CD4-positive, alpha-beta T cell treated with Interleukin-4 for 4 hours (primary cell): ENCODE measurements around the gene SHROOM2.
"Not testable (repeated sequence)": the region's sequence is repeated elsewhere in the genome, so short reads cannot be mapped to it uniquely, and the experiment has no call there.

Experiments used
- DNase-seq: peaks from one replicate; pipeline ENCODE4 v3.0.0-alpha.2; 2020

Gene SHROOM2

DNA sequence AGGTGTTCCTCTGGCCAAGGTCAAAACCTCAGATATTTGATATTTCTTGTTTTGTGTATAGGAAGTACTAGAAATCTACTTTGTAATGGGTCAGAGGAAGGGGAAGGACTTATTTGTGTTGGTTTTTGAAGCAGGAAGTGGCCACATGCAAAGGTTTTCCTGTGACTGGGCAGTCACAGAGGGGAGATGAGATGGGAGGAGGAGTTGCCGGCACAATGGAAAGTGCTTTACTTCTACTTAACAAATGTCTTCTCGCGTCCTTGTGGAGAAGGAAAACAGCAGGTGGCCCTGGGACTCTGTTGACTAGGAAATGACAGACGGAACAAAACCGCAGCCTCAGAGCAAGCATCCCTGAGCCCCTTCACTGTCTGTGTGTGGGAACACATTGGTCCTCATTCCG is 46.6 kb downstream of the SHROOM2 start:
- no peak for DNase-seq

DNA sequence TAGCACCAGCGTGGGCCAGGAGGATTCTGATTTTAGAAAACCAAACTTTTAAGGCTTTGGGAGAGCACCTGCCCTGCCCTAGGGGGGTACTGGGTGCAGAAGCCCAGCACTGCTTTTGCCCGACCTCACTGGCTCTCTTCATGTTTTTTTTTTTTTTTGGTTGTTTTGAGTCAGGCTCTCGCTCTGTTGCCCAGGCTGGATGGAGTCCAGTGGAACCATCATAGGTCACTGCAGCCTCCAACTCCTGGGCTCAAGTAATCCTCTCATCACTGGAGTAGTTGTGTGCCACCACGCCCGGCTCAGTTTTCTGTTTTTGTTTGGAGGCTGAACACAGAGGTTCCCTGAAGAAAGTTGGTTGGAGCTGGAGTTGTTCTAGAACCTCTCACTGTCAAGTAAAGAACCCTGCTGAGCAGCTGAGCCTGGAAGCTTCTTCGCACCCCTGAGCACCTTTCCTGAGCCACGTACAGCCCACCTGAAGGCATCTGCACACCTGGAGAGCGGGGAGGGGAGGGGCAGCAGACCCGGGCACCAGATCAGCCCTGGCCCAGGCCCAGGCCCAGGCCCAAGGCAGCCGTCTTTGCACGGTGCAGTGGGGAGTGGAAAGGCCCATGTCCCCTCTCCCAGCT is 49.5 kb downstream of the SHROOM2 start:
- DNase-seq: no peak

DNA sequence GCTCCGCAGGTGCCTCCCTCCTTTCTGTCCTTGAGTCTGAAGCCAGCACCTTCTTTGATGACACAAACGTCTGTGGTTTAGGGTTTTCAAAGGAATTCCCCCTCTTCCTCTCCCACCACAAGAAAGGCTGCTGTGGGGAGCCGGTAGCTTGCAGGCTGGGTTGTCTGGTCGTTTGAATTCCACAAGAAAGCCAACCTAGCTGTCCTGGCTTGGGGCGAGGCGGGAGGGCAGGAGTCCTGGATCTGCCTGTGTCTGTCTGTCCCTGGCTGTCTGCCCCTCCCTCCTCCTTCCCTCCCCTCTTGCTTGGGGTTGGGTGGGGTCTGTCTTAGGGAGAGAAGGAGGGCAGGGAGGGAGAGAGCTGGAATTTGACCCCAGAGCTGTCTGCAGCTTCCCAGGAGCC is 56.3 kb downstream of the SHROOM2 start:
- no peak for DNase-seq

DNA sequence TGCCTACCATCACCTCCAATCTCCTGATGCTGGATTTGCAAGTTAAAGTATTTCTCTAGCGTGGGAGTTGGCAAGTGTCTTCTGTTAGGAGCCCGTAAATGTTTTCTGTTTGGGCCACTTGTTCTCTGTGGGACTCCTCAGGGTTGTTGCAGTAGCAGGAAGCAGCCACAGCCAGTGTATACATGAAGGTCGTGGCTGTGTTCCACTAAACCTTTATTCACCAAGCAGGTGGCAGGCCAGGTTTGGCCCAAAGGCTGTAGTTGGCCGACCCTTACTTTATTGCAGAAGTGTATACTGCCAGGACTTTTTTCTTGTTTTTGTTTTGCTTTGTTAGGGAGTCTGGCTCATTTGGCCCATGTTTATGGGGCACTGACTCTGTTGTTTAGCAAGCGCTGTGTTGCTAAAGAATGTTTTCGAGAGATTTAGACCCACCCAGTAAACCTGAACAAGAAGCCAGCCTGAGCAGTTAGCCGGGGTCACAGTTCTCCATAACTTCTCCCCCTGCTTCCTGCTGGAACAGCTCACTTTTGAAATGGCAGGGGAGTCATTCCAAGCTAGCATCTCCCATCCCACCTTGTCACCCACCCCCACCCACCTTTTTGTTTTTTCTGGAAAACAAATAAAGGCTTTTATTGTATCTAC is 58.8 kb downstream of the SHROOM2 start:
- DNase-seq: no peak

DNA sequence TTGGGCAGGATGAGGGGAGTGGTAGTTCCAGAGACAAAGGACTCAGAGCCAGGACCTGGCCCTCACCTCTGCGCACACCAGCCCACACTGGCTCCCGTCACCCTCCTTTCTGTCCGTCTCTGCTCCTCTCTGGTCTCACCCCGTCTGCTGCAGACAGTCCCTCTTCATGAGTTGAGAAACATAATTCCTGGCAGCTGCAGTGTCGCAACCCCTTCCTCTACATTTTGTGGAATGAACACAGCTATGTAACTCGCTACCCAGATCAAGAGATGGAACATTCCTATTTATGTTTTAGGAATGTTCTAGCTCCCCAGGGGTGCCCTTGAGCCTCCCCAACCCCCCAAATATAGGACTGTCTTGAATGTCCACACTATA is 59.3 kb downstream of the SHROOM2 start:
- DNase-seq: no peak

DNA sequence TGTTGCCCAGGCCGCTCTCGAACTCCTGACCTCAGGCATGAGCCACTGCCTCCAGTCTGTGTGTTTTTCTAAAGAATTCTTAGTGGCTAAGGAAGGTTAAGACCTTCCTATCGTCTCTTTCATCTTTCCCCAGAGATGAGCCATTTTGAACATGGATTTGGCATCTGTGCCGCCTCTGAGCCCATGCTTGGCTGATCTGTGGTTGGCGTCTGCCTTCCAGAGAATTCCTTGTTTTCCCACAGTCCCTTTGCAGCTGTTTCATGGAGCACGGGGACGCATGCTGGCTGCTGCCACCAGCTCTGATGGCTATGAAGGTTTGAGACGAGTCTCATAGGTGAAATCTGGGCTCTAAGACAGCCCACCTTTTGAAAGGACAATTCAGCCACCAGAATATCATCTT is 60.4 kb downstream of the SHROOM2 start:
- no peak for DNase-seq

DNA sequence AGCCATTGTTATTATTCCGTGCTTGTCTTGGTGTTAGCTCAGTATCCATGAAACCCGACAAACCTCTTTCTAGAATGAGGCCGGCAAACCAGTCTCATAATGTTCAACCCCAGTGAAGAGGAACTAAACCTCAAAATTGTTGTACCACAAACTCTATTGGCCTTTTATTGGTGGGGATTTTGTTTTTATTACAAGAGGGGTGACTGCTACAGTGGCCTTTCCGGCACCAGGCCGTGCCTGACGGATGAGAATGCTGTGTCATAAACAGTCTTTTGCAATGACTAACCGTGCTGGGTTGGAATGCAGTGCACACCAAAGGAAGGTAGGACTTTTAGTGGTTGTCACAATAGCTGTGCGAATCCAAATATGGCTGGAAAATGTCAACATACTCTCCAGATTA is 60.8 kb downstream of the SHROOM2 start:
- no peak for DNase-seq

DNA sequence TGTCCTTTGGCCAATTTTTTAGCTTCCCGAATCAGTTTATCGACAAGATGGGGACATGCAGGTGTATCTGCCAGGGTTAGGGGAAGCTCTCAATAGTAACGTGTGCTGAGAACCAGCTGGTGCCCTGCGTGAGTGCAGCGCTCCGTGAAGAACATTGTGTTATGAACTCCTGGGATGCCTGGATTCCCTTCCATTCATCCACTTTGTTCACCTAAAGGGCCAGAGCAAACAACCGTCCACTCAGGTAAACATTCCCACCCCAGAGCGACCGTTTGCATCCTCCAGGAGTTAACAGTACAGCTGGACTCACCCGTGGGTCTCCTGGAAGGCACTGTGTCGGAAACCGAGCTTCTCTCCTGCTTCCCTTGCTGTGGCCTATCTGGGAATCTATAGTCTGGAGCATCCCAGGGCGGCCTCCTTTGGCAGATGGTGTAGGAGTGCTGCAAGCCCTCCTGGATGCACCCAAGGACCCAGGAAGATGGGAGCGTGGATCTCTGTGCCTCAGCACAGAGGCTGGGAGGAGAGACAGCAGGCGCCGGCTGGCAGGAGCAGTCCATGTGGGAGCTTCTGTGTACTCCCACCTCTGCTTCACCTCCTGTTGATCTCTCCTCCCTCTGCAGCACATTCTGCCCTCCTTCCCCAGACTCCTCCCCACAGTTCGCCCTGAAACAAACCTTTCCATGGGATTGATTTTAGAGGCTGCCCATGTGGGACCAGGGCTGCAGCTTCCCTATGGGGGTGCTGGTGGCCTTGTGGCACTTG is 62.7 kb downstream of the SHROOM2 start:
- no peak for DNase-seq

DNA sequence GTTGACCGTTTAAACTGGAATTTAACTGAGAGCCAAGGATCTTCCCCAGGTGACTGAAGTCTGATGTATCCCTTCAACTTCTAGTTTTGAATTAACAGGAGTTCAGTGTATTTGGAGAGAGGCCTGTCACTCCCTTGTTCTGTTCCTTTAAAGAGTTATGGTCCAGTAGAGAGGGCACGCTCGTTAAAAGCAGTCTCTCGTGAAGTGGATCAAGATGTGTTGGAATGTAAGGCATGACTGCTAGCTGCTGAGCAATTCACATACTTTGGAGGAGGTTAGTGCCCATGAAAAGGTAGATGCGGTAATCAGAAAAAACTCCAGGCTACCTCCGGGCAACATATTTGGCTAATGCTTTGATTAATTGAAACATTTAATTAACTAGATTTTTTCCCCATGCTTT is 65.7 kb downstream of the SHROOM2 start:
- DNase-seq: no peak

DNA sequence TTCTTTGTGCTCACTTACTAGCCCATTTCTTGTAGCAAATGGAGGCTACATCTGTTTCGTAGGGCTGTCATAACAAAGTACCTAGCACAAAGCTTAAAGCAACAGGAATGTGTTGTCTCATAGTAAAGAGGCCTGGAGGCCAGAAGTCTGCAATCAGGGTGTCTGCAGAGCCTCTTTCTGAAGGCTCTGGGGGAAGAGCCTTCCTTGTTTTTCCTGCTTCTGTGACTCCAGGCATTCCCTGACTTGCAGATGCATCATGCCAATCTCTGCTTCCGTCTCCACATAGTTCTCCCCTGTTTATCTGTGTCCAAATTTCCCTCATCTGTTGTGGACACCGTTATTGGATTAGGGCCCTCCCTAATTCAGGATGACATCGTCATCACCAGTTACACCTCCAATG is 67.1 kb downstream of the SHROOM2 start:
- DNase-seq: no peak

DNA sequence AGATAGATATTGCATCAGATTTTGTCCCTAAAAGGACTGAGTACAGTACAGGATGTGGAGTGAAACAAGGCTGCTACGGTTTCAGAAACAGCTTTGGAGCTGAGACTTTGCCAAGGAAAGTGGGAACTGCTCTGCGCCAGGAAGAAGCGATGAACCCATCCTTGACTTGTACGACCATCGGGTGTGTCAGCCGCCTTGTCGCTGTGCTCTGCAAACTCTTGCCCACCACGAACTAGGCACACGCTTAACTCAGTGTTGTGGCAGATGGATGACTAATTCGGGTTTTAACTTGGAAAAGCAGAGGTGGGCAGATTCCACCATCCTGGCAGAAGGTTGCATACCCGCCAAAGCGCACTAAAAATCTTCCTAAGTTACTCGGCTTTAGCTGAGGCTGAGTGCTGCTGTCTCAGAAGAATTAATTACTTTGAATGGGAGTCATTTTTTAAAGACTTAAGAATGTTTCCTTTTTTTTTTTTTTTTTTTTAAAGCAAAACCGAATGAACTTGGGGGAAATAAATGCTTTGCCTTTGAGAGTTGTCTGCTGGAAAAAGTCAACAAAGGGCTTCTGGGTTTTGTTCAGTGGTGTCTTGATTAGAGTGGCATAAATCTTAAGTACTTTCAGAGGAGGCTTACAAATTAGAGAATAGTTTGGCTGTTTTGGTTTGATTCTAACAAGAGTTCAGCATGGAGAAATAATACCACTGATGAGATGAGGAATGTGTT is 69.5 kb downstream of the SHROOM2 start:
- DNase-seq: no peak

DNA sequence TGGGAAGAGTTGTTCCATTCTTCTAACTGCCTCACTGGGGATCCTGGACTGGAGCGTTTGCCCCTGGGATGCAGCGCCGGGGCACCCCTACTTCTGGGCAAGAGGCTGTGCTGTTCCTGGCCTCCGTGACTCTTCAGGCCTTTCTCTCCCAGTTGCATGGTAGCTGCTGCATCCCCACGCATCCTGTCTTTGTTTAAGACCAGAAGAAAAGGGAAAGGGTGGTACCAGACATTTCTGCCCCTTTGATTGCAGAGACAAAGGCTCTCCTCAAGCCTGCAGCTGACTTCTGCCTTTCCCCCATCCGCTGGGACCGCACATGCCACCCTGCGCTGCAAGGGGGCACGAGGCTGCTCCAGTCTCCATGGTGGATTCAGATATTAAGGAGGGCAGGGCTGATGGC is 70.4 kb downstream of the SHROOM2 start:
- no peak for DNase-seq

DNA sequence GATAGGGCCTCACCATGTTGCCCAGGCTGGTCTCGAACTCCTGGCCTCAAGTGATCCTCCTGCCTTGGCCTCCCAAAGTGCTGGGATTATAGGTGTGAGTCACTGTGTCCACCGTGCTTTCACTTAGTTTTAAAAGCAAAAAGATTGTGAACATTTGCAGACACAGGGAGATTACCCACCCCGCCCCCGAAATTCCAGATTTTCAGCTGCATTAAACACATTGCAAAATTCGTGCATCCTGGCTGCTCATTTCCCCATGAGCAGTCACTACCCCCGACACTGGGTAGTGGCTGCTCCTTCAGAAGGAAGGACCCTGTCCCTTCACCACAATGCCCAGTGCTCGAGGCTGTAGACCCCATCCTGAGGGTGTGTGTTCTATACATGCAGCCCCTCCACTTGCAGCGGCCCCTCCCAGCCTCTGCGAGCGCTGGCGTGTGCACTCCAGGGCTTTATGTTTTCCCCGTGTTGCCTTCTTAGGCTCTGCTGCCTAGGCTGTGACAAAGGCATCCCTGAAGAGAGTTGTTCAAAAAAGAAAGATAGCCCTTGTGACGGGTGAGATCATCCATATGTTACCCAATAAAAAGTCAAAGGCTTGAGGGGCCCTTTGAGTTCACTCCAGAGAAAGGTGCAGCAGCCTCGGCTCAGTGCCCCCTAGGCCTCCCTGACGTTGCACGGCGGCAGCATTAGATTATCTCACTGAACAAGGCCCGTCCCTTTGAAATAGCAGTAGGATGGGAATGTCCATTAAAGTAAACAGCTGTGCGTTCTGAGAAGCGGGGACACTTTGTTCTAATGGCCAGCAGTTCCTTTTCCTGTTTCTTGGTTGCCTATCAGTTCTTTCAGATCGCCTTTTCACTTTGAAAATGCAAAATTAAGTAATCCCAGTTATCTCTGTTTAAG is 71.6 kb downstream of the SHROOM2 start:
- DNase-seq: no peak

DNA sequence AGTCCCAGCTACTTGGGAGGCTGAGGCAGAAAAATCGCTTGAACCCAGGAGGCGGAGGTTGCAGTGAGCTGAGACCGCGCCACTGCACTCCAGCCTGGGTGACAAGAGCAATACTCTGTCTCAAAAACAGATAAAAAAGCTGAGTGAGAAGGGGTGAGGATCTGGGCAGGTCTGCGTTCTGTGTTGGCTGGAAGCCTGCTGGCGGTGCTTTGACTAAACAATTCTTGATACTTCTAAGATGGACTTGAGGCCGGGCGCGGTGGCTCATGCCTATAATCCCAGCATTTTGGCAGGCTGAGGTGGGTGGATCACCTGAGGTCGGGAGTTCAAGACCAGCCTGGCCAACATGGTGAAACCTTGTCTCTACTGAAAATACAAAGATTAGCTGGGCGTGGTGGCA is 72.5 kb downstream of the SHROOM2 start:
- DNase-seq: not testable (repeated sequence)

DNA sequence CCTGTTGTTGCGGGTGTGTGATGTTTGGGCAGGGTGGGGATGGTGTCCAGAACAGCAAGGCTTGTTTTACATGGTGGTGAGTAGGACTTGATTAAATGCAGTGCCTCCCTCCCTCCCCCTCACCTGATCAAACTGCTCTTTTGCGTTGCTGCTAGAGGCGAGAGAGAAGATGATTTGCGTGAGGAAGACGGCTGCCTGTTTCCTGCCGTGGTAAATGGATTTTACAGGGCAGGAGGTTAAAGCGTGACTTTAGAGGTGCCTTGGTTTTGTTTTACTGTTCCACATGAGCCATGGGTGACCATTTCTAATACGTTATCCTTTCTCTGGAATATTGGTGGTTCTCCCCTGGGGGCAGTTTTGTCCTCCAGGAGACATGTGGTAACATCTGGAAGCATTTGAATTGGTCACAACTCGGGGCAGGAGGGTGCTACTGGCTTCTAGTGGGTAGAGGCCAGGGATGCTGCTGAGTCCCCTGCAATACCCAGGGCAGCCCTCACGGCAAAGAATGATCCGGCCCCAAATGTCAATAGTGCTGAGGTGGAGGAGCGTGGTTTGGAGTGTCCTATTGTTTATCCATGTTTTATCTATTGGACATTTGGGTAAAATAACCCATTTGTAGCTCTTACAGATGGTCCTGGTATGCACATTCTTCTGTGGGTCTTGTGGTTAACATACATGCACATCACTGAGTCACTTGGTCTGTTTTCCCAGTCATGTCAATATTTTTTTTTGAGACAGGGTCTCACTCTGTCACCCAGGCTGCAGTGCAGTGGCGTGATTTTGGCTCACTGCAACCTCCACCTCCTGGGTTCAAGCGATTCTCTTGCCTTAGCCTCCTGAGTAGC is 73.7 kb downstream of the SHROOM2 start:
- no peak for DNase-seq

DNA sequence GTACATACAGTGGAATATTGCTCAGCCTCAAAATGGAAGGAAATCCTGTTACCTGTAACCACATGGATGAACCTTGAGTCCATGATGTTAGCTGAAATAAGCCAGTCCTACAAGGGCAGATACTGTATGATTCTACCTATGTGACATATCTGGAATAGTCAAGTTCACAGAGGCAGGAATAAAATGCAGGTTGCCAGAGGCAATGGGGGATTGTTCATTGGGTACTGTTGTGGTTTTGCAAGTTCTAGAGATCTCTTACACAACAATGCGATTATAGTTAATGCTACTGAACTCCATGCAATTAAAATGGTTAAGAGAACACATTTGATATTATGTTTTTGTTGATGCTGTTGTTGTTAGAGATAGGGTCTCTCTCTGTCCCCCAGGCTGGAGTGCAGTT is 74.6 kb downstream of the SHROOM2 start:
- DNase-seq: no peak

DNA sequence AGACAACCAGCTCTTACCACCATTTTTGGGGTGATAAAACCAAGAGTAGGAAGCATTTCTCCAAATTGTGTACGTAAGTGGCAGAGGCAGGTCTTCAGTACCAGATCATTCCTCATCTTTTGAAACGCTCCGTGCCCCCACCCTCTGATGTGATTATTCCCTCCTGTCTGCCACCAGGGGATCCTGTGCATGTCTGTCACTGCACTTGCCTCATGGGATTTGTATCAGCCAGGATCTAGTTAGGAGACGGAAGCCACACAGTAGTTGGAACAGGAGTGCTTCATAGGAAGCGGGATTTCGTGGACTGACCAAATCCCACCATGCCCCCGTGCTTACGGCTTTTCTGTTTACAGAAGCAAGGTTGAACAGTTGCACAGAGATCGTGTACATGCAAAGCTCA is 75.5 kb downstream of the SHROOM2 start:
- DNase-seq: no peak

DNA sequence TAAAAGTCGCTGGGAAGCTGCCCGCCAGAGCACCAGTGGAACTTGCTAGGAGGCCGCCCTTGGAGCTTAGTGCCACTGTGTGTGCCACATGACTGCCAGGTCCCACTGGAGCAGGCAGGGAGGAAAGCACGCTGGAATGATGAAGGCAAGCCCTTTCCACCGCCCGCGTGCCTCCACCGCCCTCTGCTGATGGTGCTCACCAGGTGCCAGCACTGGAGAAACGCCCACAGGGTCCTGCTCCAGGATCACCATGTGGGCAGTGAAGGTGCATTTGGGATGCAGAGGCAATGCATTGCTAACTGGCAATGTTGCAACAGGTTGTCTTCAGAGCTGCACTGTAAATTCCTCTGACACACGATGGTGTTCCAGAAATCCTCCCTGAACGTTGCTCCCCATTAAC is 76.3 kb downstream of the SHROOM2 start:
- no peak for DNase-seq

DNA sequence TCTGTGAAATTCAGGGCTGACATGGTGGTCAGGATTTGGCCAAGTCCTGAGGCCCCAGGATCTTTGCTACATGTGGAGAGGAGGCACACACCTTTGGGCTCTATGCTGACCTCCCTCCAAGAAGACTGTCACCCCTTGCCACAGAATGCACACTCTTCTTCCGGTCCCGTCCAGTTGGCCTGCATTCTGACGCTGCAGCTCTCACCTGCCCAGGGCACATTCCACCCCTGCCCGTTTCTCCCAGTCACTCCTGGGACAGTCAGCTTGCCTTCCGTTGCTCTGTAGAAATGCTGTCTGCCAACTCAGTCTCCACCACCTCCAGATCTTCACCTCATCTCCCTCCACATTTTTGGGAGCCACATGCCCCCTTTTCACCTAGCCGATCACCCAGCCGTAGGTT is 76.7 kb downstream of the SHROOM2 start:
- DNase-seq: no peak

DNA sequence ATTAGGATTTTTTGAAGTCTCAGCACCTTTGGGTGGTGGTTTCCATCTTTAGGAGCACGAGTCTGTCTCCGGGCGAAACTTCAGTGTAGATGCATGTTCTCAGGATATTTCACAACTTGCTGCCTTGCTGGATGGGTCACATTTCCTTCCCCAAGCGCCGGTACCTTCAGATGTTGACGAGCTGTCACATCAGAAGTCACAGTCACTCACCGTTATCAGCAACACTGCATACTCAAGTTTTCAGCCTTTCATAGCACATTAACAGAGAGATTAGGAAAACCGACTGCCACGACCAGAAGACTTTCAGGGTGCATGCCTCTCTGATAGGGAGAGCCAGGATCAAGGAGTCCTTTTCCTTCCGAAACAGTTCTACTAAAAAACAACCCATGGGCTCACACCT is 77.8 kb downstream of the SHROOM2 start:
- no peak for DNase-seq

DNA sequence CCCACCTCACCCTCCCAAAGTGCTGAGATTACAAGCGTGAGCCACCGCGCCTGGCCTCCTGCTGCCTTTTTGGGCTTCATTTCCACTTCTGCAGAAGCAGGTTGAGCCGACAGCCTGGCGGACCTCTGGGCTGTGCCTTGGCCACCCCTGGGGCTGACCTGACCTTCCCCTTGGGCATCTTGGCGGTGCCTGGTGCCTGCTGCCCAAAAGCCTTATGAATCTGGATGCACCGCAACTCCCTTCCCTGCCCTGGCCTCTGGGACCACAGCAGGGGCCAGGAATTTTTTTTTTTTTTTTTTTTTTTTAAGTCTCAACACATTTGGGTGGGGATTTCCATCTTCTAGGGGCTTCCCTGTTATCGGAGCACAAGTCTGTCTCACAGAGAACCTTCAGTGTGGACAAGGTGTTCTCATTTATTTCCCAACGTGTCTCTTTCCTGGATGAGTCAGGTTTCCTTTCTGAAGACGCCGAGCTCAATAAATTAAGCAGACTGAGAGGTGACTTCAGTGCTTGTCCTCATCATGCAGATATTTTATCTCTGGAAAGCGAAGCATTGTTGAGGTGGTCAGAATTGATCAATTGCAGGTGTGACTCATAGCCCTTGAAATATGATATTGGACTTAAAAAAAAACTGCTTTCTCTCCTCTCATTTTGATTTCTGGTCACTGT is 79.7 kb downstream of the SHROOM2 start:
- no peak for DNase-seq
